Measurements from ENCODE around the gene ESAM. TPM values are rescaled to one million over a fixed set of nuclear protein-coding genes. Genes with fewer than 3 reads are reported as not detected.

The ESAM gene
- total and polyA plus RNA-seq, 2 donors (not counting 1 experiment from before 2014, with no cell fraction given) = 1.4 to 14.5 TPM

DNA sequence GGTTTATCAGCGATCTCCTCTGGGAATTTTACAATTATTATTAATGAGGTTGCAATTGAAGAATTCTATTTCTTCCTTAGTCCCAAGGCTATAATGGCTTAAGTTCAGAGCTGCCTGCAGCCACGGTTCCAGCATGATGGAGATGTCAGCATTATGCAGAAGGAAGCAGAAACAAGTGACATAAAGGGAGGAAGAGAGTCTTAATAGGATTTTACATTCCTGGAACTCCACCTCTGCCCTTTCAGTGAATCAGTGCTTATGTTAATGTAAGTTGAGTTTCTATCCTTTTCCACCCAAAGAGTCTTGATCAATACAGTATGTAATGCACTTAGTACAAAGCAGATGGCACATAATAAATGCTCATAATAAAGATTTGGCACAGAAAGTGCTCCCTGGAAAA is 34.0 kb downstream of the ESAM start:
- intact Hi-C loops (cut with micrococcal nuclease) = loop anchor here (5.0 kb wide), 1 partner anchor 56 kb away; the partner anchor contains the start of genes SIAE and SPA17
- WGBS (ENCODE audit: insufficient coverage) = no CpG with 5 or more reads among the region's 2 CpGs
- H3K36me3 ChIP-seq (replicated peaks in 1 of 2; ENCODE audit: control extremely low read depth in 1 of 2, control insufficient read depth in 1 of 2, extremely low read depth in 1 of 2, insufficient read depth in 2 of 2, low read length in 1 of 2) = no peaks in the 10 kb centered on the region
- no peak for ATAC-seq (ENCODE audit: low read depth)
- Mint-ChIP-seq H3K27ac (no peak overlapping the region), H3K27me3 (peaks cover 5% of the 10 kb centered on the region), H3K4me1 (peaks cover 36% of the 10 kb centered on the region), H3K4me3 (no peak overlapping the region), H3K9me3 (ENCODE audit: insufficient read depth) (no peaks in the 10 kb centered on the region)
- no peaks in the 10 kb centered on the region for H3K79me2 ChIP-seq (ENCODE audit: control insufficient read depth, insufficient read depth, low read length)
- H3K27ac ChIP-seq (ENCODE audit: low read length in 2 of 2) = no peak overlapping the region
- H3K9ac ChIP-seq (ENCODE audit: low read length) = no peak overlapping the region
- H4K20me1 ChIP-seq (ENCODE audit: control insufficient read depth, insufficient read depth, low read length, poor library complexity, severe bottlenecking) = no peaks in the 10 kb centered on the region
- H3K4me1 ChIP-seq (ENCODE audit: control insufficient read depth in 2 of 2, insufficient read depth in 2 of 2, low read length in 2 of 2) = peaks cover 26 to 27% of the 10 kb centered on the region in 2 donors
- no peak for DNase-seq
- TF ChIP-seq EZH2 (IDR thresholded peaks at IDR 0.05; ENCODE audit: borderline replicate concordance, insufficient read depth, low read depth, low read length, poor library complexity, severe bottlenecking) = no peak
- TF ChIP-seq, protein P1, sequence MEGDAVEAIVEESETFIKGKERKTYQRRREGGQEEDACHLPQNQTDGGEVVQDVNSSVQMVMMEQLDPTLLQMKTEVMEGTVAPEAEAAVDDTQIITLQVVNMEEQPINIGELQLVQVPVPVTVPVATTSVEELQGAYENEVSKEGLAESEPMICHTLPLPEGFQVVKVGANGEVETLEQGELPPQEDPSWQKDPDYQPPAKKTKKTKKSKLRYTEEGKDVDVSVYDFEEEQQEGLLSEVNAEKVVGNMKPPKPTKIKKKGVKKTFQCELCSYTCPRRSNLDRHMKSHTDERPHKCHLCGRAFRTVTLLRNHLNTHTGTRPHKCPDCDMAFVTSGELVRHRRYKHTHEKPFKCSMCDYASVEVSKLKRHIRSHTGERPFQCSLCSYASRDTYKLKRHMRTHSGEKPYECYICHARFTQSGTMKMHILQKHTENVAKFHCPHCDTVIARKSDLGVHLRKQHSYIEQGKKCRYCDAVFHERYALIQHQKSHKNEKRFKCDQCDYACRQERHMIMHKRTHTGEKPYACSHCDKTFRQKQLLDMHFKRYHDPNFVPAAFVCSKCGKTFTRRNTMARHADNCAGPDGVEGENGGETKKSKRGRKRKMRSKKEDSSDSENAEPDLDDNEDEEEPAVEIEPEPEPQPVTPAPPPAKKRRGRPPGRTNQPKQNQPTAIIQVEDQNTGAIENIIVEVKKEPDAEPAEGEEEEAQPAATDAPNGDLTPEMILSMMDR (IDR thresholded peaks at IDR 0.05) = no peak
- H3K4me2 ChIP-seq (replicated peaks; ENCODE audit: low read depth, low read length, poor library complexity, severe bottlenecking) = no peak overlapping the region
- no peaks in the 10 kb centered on the region for H3K9me3 ChIP-seq (ENCODE audit: control extremely low read depth in 1 of 3, control insufficient read depth in 2 of 3, insufficient read depth in 1 of 3, low read length in 2 of 3)
- no peaks in the 10 kb centered on the region for H3K27me3 ChIP-seq (replicated peaks in 1 of 4; ENCODE audit: control extremely low read depth in 1 of 4, control insufficient read depth in 3 of 4, insufficient read depth in 4 of 4, low read length in 3 of 4)
- no peak overlapping the region for H3K4me3 ChIP-seq (ENCODE audit: control extremely low read depth in 1 of 5, extremely low read depth in 1 of 5, insufficient read depth in 1 of 5, low read depth in 2 of 5, low read length in 4 of 5)
- CTCF ChIA-PET = no interaction called here
- POLR2A ChIA-PET = no interaction called here
- H2AFZ ChIP-seq (ENCODE audit: insufficient read depth, low read depth, low read length, poor library complexity, severe bottlenecking) = no peak overlapping the region

- no peaks in the 10 kb centered on the region for H3K27me3 ChIP-seq (replicated peaks in 1 of 4; ENCODE audit: control extremely low read depth in 1 of 4, control insufficient read depth in 3 of 4, insufficient read depth in 4 of 4, low read length in 3 of 4)
- CTCF ChIA-PET = interaction anchor here (1.3 kb wide), 1 partner anchor 58 kb away, joined by 3 read pairs; no protein-coding TSS in a partner anchor
- peaks cover 42% of the 10 kb centered on the region for H3K4me1 Mint-ChIP-seq
- no peak overlapping the region for H3K9ac ChIP-seq (ENCODE audit: low read length)
- no peak for DNase-seq
- no peak overlapping the region for H3K4me3 ChIP-seq (ENCODE audit: control extremely low read depth in 1 of 5, extremely low read depth in 1 of 5, insufficient read depth in 1 of 5, low read depth in 2 of 5, low read length in 4 of 5)
- TF ChIP-seq, protein P1 (IDR thresholded peaks at IDR 0.05) = no peak
- TF ChIP-seq EZH2 (IDR thresholded peaks at IDR 0.05; ENCODE audit: borderline replicate concordance, insufficient read depth, low read depth, low read length, poor library complexity, severe bottlenecking) = no peak
- no peak overlapping the region for H3K27ac Mint-ChIP-seq
- POLR2A ChIA-PET = no interaction called here
- no peak overlapping the region for H2AFZ ChIP-seq (ENCODE audit: insufficient read depth, low read depth, low read length, poor library complexity, severe bottlenecking)
- 67% methylated on average over 2 of the region's 4 CpGs for WGBS (ENCODE audit: insufficient coverage)
- H3K36me3 ChIP-seq (replicated peaks in 1 of 2; ENCODE audit: control extremely low read depth in 1 of 2, control insufficient read depth in 1 of 2, extremely low read depth in 1 of 2, insufficient read depth in 2 of 2, low read length in 1 of 2) = no peaks in the 10 kb centered on the region
- H3K9me3 Mint-ChIP-seq (ENCODE audit: insufficient read depth) = no peaks in the 10 kb centered on the region
- H3K4me3 Mint-ChIP-seq = no peak overlapping the region
- peaks cover 11% of the 10 kb centered on the region for H3K27me3 Mint-ChIP-seq
- no peaks in the 10 kb centered on the region for H3K9me3 ChIP-seq (ENCODE audit: control extremely low read depth in 1 of 3, control insufficient read depth in 2 of 3, insufficient read depth in 1 of 3, low read length in 2 of 3)
- no peak for ATAC-seq (ENCODE audit: low read depth)
- H4K20me1 ChIP-seq (ENCODE audit: control insufficient read depth, insufficient read depth, low read length, poor library complexity, severe bottlenecking) = no peaks in the 10 kb centered on the region
- no peak overlapping the region for H3K27ac ChIP-seq (ENCODE audit: low read length in 2 of 2)
- intact Hi-C loops (cut with micrococcal nuclease) = loop anchor here (5.0 kb wide), 1 partner anchor 55 kb away; the partner anchor contains the start of genes SIAE and SPA17
- H3K4me2 ChIP-seq (replicated peaks; ENCODE audit: low read depth, low read length, poor library complexity, severe bottlenecking) = no peak overlapping the region
- no peaks in the 10 kb centered on the region for H3K79me2 ChIP-seq (ENCODE audit: control insufficient read depth, insufficient read depth, low read length)
- H3K4me1 ChIP-seq (ENCODE audit: control insufficient read depth in 2 of 2, insufficient read depth in 2 of 2, low read length in 2 of 2) = peaks cover 28 to 30% of the 10 kb centered on the region in 2 donors
These were observed 34.6 kb downstream of the ESAM start for GRCh38 chr11:124727474-124727873.
